Neural crest cell (in vitro differentiated cells): ENCODE results near the gene ZNF385C. TPM values are rescaled to one million over a fixed set of nuclear protein-coding genes. Genes with fewer than 3 reads are reported as not detected.

Experiments used
- DNase-seq: peaks from one replicate; pipeline ENCODE4 v3.0.0; 2021; ENCODE audit warnings: low read depth, mixed read lengths, low spot score
- H3K27ac Mint-ChIP-seq: one replicate; pipeline ENCODE4 v1.8.0; 2021; ENCODE audit warnings: mild to moderate bottlenecking, mixed read lengths; ENCODE audit not compliant: unreplicated experiment
- H3K27me3 Mint-ChIP-seq: 2 replicates; pipeline ENCODE4 v1.8.0; 2021; ENCODE audit warnings: low read depth, mild to moderate bottlenecking, mixed read lengths
- H3K36me3 Mint-ChIP-seq: 2 replicates; pipeline ENCODE4 v1.8.0; 2021; ENCODE audit warnings: low read depth, mild to moderate bottlenecking, mixed read lengths
- H3K4me1 Mint-ChIP-seq: 2 replicates; pipeline ENCODE4 v1.8.0; 2021; ENCODE audit warnings: mixed read lengths
- H3K4me3 Mint-ChIP-seq: one replicate; pipeline ENCODE4 v1.8.0; 2021; ENCODE audit warnings: mild to moderate bottlenecking, mixed read lengths
- H3K9me3 Mint-ChIP-seq: 2 replicates; pipeline ENCODE4 v1.8.0; 2021; ENCODE audit warnings: mixed read lengths
- total RNA-seq: library from RNA; stranded (reverse); gene quantifications from 2 replicates; pipeline ENCODE4 v1.2.1, GENCODE V29; 2021
- TF ChIP-seq, protein P1 (sequence below): fragments of 200-600 bp; sonication (generic); conservative IDR thresholded peaks from 2 replicates; pipeline ENCODE4 v1.5.0; 2021; ENCODE audit warnings: antibody characterized with exemption, mild to moderate bottlenecking

ZNF385C gene
- total RNA-seq, 1 donor from 2014 or later: 1.3 TPM

DNA sequence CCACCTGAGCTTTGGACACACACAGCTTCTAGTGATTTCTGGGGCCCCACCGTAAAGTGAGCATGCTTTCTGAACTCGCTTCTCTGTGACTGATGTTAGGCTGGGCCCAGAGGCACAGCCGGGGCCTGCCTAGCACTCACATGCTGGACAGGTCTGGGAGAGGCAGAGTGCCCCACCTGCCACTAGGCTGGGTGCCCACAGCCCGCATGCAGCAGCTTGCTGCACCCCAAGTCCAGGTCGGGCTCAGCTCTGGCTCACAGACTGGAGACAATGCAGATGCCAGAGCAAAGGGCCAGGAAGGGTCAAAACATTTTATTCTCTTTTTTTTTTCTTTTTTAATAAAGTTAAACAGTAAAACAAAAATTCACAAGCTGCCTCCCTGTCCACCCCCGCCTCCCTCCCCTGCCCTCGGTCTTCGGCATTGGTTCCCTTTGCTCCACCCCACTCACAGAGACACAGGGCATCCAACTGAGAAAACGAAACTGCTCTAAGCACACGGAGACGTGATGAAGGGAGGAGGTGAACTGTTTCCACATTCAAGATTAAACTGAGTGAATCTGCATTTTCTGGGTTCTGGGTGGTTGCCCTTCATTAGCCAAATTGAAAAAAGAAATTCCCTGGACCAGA is 122.0 kb downstream of the ZNF385C start:
- Mint-ChIP-seq H3K9me3 (no peaks in the 10 kb centered on the region), H3K27ac (peak overlapping the region; percentile 78), H3K27me3 (peaks cover 4% of the 10 kb centered on the region), H3K4me3 (peak overlapping the region; percentile 37), H3K36me3 (peaks cover 26% of the 10 kb centered on the region), H3K4me1 (peaks cover 9% of the 10 kb centered on the region)
- TF ChIP-seq, protein P1, sequence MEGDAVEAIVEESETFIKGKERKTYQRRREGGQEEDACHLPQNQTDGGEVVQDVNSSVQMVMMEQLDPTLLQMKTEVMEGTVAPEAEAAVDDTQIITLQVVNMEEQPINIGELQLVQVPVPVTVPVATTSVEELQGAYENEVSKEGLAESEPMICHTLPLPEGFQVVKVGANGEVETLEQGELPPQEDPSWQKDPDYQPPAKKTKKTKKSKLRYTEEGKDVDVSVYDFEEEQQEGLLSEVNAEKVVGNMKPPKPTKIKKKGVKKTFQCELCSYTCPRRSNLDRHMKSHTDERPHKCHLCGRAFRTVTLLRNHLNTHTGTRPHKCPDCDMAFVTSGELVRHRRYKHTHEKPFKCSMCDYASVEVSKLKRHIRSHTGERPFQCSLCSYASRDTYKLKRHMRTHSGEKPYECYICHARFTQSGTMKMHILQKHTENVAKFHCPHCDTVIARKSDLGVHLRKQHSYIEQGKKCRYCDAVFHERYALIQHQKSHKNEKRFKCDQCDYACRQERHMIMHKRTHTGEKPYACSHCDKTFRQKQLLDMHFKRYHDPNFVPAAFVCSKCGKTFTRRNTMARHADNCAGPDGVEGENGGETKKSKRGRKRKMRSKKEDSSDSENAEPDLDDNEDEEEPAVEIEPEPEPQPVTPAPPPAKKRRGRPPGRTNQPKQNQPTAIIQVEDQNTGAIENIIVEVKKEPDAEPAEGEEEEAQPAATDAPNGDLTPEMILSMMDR: no peak
- DNase-seq: no peak

Other genes starting within 250 kb of the ZNF385C start
- gene KLHL11, start 233.1 kb downstream of the ZNF385C start, total RNA-seq: 20.4 and 20.6 TPM in 2 replicates
- 421 and 422 TPM in 2 replicates for gene ACLY, start 179.5 kb downstream of the ZNF385C start, total RNA-seq
- gene ODAD4, start 167.9 kb downstream of the ZNF385C start, total RNA-seq: 4.2 and 4.8 TPM in 2 replicates
- gene CNP, start 131.7 kb downstream of the ZNF385C start, total RNA-seq: 213 and 230 TPM in 2 replicates
- gene DNAJC7, start 81.0 kb downstream of the ZNF385C start, total RNA-seq: 126 and 138 TPM in 2 replicates
- 59.2 and 60.2 TPM in 2 replicates for gene NKIRAS2, start 78.4 kb downstream of the ZNF385C start, total RNA-seq
- 2.0 and 2.2 TPM in 2 replicates for gene C17orf113, start 47.9 kb downstream of the ZNF385C start, total RNA-seq
- gene DHX58, start 14.2 kb upstream of the ZNF385C start, total RNA-seq: 0.50 TPM in 1 of 2 replicates, not detected in the other
- 41.9 and 43.6 TPM in 2 replicates for gene KAT2A, start 22.9 kb upstream of the ZNF385C start, total RNA-seq
- gene HSPB9, start 24.3 kb upstream of the ZNF385C start, total RNA-seq: 0.16 and 0.40 TPM in 2 replicates
- gene RAB5C, start 56.5 kb upstream of the ZNF385C start, total RNA-seq: 97.6 and 99.0 TPM in 2 replicates
- gene KCNH4, start 82.7 kb upstream of the ZNF385C start, total RNA-seq: 0.05 and 0.14 TPM in 2 replicates
- gene HCRT, start 87.0 kb upstream of the ZNF385C start, total RNA-seq: 0.47 TPM in 1 of 2 replicates, not detected in the other
- gene GHDC, start 96.0 kb upstream of the ZNF385C start, total RNA-seq: 8.4 and 8.8 TPM in 2 replicates
- gene STAT5B, start 177.9 kb upstream of the ZNF385C start, total RNA-seq: 48.3 and 49.2 TPM in 2 replicates
- 2.6 and 2.9 TPM in 2 replicates for gene STAT5A, start 190.0 kb upstream of the ZNF385C start, total RNA-seq